ENCODE measurements around the gene DRAP1. TPM values are rescaled to one million over a fixed set of nuclear protein-coding genes. Genes with fewer than 3 reads are reported as not detected.

Gene DRAP1
- total and polyA plus RNA-seq, 7 donors = 74.5 to 217 (median 121) TPM

DNA sequence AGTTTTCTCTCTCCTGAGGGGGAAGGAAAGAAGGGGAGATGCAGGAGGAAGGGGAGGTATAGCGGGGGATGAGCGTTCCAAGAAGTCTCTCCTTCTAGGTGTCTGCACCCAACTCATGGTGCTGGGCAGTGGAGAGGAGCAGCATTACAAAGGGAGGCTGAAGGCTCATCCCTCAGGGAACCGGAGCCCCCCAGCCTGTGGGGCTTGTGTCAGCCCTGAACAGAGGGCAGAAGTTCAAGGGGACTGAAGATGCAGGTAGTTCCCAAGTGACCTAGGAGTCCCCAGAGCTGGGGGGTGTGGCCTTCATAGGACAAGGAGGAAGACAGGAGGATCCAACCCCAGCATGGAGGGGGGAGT is 2.2 kb upstream of the DRAP1 start:
- Histone ChIP-seq H3K36me3 (ENCODE audit: insufficient read depth in 1 of 2, low read depth in 1 of 2) (peaks cover 0 to 22% of the 10 kb centered on the region in 2 donors), H3K27me3 (ENCODE audit: insufficient read depth in 3 of 3, low read length in 2 of 3) (no peaks in the 10 kb centered on the region), H3K9me3 (no peaks in the 10 kb centered on the region), H3K4me1 (peaks cover 51% of the 10 kb centered on the region), H3K4me3 (peak overlapping the region; percentile 100), H3K27ac (peak overlapping the region; percentile 99)
- DNase-seq (no peak), ATAC-seq (no peak)
- TF ChIP-seq, protein P1, sequence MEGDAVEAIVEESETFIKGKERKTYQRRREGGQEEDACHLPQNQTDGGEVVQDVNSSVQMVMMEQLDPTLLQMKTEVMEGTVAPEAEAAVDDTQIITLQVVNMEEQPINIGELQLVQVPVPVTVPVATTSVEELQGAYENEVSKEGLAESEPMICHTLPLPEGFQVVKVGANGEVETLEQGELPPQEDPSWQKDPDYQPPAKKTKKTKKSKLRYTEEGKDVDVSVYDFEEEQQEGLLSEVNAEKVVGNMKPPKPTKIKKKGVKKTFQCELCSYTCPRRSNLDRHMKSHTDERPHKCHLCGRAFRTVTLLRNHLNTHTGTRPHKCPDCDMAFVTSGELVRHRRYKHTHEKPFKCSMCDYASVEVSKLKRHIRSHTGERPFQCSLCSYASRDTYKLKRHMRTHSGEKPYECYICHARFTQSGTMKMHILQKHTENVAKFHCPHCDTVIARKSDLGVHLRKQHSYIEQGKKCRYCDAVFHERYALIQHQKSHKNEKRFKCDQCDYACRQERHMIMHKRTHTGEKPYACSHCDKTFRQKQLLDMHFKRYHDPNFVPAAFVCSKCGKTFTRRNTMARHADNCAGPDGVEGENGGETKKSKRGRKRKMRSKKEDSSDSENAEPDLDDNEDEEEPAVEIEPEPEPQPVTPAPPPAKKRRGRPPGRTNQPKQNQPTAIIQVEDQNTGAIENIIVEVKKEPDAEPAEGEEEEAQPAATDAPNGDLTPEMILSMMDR (IDR thresholded peaks at IDR 0.05) = no peak
- intact Hi-C loops (cut with DNase I) = loop anchor here in 1 of 2 donors (2.0 kb wide), 1 partner anchor 26 kb away; the partner anchor contains the start of gene CCDC85B
- WGBS, 3 donors = 85 to 90% (median 88%) methylated on average over 3 of the region's 3 CpGs

DNA sequence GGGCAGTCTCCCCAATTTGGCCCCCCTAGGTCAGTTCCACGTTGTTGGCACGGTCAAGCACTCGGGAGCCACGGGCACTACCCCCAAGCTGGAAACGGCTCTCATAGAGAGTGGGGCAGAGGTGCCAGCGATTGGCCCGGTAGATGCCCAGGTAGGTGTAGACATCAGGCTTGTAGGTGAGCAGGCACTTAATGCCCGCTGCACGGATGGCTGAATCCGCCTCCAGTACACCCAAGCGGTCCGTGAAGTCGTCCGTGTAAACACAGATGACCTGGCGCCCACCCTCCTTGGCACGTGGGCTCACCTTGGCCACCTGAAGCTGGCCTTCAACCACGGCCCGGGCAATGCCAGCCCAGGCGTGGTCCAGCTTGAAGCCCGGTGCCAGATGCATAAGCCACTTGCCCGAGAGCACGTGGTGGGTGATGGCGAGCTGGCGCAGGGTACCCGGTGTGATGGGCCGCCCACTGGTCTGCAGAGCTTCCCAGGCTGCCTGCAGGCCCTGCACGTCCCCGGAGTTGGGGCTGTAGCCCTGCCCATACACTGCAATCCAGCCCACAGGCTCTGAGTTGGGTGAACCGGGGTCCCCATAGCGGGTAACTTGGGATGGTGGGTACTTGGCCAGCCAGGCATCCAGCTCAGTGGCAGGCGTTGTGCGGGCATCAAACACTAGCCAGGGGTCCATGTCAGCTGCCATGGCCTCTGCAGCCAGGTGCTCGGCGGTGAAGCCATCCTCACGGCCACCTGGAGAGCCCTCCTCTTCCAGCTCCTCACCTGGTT is 1.6 kb upstream of the DRAP1 start:
- no peaks in the 10 kb centered on the region for H3K9me3 ChIP-seq
- DNase-seq (peak in 1 of 2 donors; percentile 68), ATAC-seq (no peak)
- TF ChIP-seq, protein P1 (IDR thresholded peaks at IDR 0.05) = no peak
- peaks cover 50% of the 10 kb centered on the region for H3K4me1 ChIP-seq
- H3K36me3 ChIP-seq (ENCODE audit: insufficient read depth in 1 of 2, low read depth in 1 of 2) = peaks cover 0 to 27% of the 10 kb centered on the region in 2 donors
- WGBS, 3 donors = 47 to 64% (median 53%) methylated on average over 35 of the region's 35 CpGs
- intact Hi-C loops (cut with DNase I) = loop anchor here (2.0 kb wide), 2 partner anchors 27 to 49 kb away; partner anchors contain the start of gene CCDC85B (in 1 of the 2)
- peak overlapping the region; percentile 99 for H3K27ac ChIP-seq
- peak overlapping the region; percentile 100 for H3K4me3 ChIP-seq
- H3K27me3 ChIP-seq (ENCODE audit: insufficient read depth in 3 of 3, low read length in 2 of 3) = no peaks in the 10 kb centered on the region

DNA sequence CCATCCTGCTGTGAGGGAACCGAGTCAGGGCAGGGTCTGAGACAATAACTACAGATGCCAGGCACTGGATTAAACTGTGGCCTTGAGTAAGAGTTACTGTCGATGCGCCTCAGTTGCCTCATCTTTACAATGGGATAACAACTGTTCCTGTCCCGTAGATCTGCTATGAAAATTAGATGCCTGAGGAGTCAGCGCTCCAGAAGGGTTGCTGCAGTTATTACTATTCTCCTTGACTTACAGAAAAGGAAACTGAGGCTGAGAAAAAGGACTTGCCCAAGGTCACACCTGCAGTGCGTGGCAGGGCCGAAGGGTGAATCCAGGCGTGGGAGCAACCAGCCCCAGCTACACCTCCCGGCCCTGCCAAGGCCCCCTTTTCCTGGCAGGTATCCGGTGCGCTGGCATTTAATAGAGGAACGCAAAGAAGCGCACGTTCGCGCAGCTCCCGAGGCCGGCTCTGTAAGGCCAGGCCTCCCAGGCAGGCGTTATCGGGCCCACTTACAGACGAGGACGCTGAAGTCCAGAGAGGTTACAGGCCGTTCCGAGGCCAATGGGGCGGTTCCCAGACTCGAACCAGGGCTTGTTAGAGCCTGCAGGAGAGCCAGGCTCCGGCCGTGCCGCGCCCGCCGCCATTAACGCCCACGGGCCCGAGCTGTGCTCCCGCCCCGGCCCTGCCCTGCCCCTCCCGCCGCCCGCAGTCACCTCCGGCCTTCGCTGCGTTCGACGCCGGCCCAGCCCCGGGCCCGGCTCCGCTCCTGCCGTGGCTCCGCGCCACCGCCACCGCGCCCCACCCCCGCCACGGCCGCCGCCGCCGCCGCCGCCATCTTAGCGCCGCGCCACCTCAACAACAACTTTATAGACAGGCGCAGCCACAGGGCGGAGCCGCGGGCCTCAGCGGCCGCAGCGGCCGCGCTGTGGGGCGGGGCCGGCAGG is 750 bp upstream of the DRAP1 start, which contains the start of gene C11orf68:
Gene C11orf68, minus strand, starts transcription at position 852 of the 930 bp plus-strand sequence. Its CDS starts 31 bp downstream, at position 821.
- Histone ChIP-seq H3K27ac (peak within 1 kb of the TSS; percentile 99), H3K4me1 (peaks cover 43% of the 10 kb centered on the region), H3K4me3 (peak within 1 kb of the TSS; percentile 100), H3K36me3 (ENCODE audit: insufficient read depth in 1 of 2, low read depth in 1 of 2) (peaks cover 0 to 36% of the 10 kb centered on the region in 2 donors), H3K9me3 (no peaks in the 10 kb centered on the region), H3K27me3 (ENCODE audit: insufficient read depth in 3 of 3, low read length in 2 of 3) (no peaks in the 10 kb centered on the region)
- TF ChIP-seq, protein P1 (IDR thresholded peaks at IDR 0.05) = no peak
- ATAC-seq (no peak), DNase-seq (no peak)
- WGBS, 3 donors = 3 to 7% (median 5%) methylated on average over 33 to 77 of the region's 77 CpGs
- intact Hi-C loops (cut with DNase I) = loop anchor here in 1 of 2 donors (1.0 to 2.0 kb wide), 4 partner anchors 30 to 207 kb away; partner anchors contain the start of gene FIBP

DNA sequence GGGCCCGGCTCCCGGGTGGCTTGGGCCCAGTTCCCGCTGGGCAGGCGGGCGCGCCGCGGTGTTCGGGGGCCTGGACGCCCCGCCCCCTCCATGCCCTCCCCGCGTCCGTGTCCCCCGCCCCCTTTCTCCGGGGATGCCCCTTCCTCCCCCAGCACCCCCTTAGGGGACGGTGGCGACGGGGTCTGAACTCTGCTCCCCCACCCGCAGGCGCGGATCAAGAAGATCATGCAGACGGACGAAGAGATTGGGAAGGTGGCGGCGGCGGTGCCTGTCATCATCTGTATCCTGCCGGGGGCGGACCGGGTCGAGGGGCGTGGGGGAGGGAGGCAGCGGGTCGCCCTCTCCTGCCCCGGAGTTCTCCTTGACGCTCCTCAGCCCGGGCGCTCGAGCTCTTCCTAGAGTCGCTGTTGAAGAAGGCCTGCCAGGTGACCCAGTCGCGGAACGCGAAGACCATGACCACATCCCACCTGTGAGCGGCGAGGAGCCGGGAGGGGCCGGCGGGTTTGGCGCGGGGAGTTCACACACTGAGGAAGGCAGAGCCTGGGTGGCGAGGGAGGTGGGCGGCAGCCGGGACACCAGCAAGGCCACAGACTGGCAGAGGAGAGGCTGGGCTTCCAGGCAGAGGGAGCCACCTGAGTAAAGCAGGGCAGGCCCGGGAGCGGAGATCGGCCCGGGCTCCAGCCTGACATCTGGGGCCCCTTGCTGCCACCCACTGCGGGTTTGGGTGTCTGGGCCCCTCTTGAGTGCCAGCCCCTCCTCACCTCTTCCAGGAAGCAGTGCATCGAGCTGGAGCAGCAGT is 546 bp downstream of the DRAP1 start:
- Histone ChIP-seq H3K27me3 (ENCODE audit: insufficient read depth in 3 of 3, low read length in 2 of 3) (no peaks in the 10 kb centered on the region), H3K27ac (peak overlapping the region; percentile 87), H3K9me3 (no peaks in the 10 kb centered on the region), H3K4me1 (peaks cover 40% of the 10 kb centered on the region), H3K36me3 (ENCODE audit: insufficient read depth in 1 of 2, low read depth in 1 of 2) (peaks cover 0 to 41% of the 10 kb centered on the region in 2 donors), H3K4me3 (peak overlapping the region; percentile 98)
- peak in 1 of 2 donors; percentile 58 for DNase-seq
- TF ChIP-seq, protein P1 (IDR thresholded peaks at IDR 0.05) = no peak
- WGBS, 3 donors = 0 to 1% (median 1%) methylated on average over 39 to 60 of the region's 60 CpGs
- ATAC-seq = peak; percentile 4 to 25 (median 14)
- intact Hi-C loops (cut with DNase I) = loop anchor here (1.0 to 2.0 kb wide), 5 partner anchors 31 to 208 kb away; partner anchors contain the start of gene FIBP (in 1 of the 2)
